WTC11 (cell line): Measurements from ENCODE around the gene OPN1SW. TPM values are rescaled to one million over a fixed set of nuclear protein-coding genes. Genes with fewer than 3 reads are reported as not detected.

ENCODE experiments used
- ATAC-seq: fragments of 200-7000 bp; cut with Tn5 transposase; 2 replicates; pipeline ENCODE4 v1.10.0; 2021; ENCODE audit warnings: mild to moderate bottlenecking, moderate library complexity
- CTCF ChIA-PET: fragments of 300-600 bp; sonication (Branson Sonifier 250); formaldehyde crosslinking; loops from one replicate; lab custom pipeline; 2021; ENCODE audit warnings: antibody characterized with exemption; lab: Charles Lee
- POLR2A ChIA-PET: fragments of 350-600 bp; sonication (Branson Sonifier 250); formaldehyde crosslinking; loops from one replicate; lab custom pipeline; 2021; ENCODE audit warnings: antibody characterized with exemption; lab: Charles Lee
- DNase-seq: peaks from one replicate; pipeline ENCODE4 v3.0.0; 2021; ENCODE audit warnings: low spot score
- H3K27ac Mint-ChIP-seq: 2 replicates; pipeline ENCODE4 v1.8.0; 2021; ENCODE audit warnings: mixed read lengths
- H3K27me3 Mint-ChIP-seq: 2 replicates; pipeline ENCODE4 v1.8.0; 2021; ENCODE audit warnings: low read depth, mild to moderate bottlenecking, moderate library complexity, mixed read lengths
- H3K36me3 Mint-ChIP-seq: 2 replicates; pipeline ENCODE4 v1.8.0; 2021; ENCODE audit warnings: mixed read lengths
- H3K4me1 Mint-ChIP-seq: 2 replicates; pipeline ENCODE4 v1.8.0; 2022; ENCODE audit warnings: mixed read lengths
- H3K4me3 Mint-ChIP-seq: 2 replicates; pipeline ENCODE4 v1.8.0; 2021; ENCODE audit warnings: mild to moderate bottlenecking, moderate library complexity, mixed read lengths
- H3K9me3 Mint-ChIP-seq: 2 replicates; pipeline ENCODE4 v1.8.0; 2021; ENCODE audit warnings: mixed read lengths
- ATF1 ChIP-seq: sonication (generic); formaldehyde crosslinking; IDR thresholded peaks from 2 replicates; pipeline ENCODE4 v1.8.1; 2023; ENCODE audit warnings: mild to moderate bottlenecking, moderate library complexity, missing genetic modification reagents
- CDX4 ChIP-seq: fragments of 250-450 bp; sonication (Bioruptor Pico); IDR thresholded peaks from 2 replicates; pipeline ENCODE4 v1.9.0; 2021; ENCODE audit warnings: moderate library complexity, mild to moderate bottlenecking, inconsistent platforms, borderline replicate concordance
- E2F1 ChIP-seq: sonication (generic); formaldehyde crosslinking; IDR thresholded peaks from 2 replicates; pipeline ENCODE4 v1.8.0; 2022; ENCODE audit warnings: mild to moderate bottlenecking, missing genetic modification reagents
- KAT7 ChIP-seq: sonication (generic); formaldehyde crosslinking; IDR thresholded peaks from 2 replicates; pipeline ENCODE4 v1.8.1; 2023; ENCODE audit warnings: missing genetic modification reagents, mild to moderate bottlenecking, borderline replicate concordance
- MLX ChIP-seq: sonication (generic); formaldehyde crosslinking; IDR thresholded peaks from 2 replicates; pipeline ENCODE4 v1.8.1; 2023; ENCODE audit warnings: mild to moderate bottlenecking, missing genetic modification reagents, moderate library complexity
- NFE2L1 ChIP-seq: sonication (generic); formaldehyde crosslinking; IDR thresholded peaks from 2 replicates; pipeline ENCODE4 v1.8.1; 2023; ENCODE audit warnings: missing genetic modification reagents
- NR2C2 ChIP-seq: sonication (generic); formaldehyde crosslinking; IDR thresholded peaks from 2 replicates; pipeline ENCODE4 v1.8.0; 2022; ENCODE audit warnings: mild to moderate bottlenecking, missing genetic modification reagents
- NR3C1 ChIP-seq: sonication (generic); formaldehyde crosslinking; conservative IDR thresholded peaks from 2 replicates; pipeline ENCODE4 v1.8.1; 2023; ENCODE audit warnings: low read depth, mild to moderate bottlenecking, missing genetic modification reagents
- USF1 ChIP-seq: sonication (generic); formaldehyde crosslinking; IDR thresholded peaks from 2 replicates; pipeline ENCODE4 v1.8.0; 2022; ENCODE audit warnings: mild to moderate bottlenecking, missing genetic modification reagents
- total RNA-seq: library from RNA; stranded (reverse); gene quantifications from 3 replicates; pipeline ENCODE4 v1.2.3, GENCODE V29; 2021
- TF ChIP-seq, protein P1 (sequence below): sonication (generic); formaldehyde crosslinking; IDR thresholded peaks from 2 replicates; pipeline ENCODE4 v1.8.1; 2023; ENCODE audit warnings: mild to moderate bottlenecking, missing genetic modification reagents
- TF ChIP-seq, protein P2 (sequence below): sonication (generic); formaldehyde crosslinking; IDR thresholded peaks from 2 replicates; pipeline ENCODE4 v1.8.0; 2022; ENCODE audit warnings: missing genetic modification reagents
- TF ChIP-seq, protein P3 (sequence below): fragments of 250-450 bp; sonication (Bioruptor Pico); IDR thresholded peaks from 2 replicates; pipeline ENCODE4 v1.9.0; 2021; ENCODE audit warnings: mild to moderate bottlenecking, borderline replicate concordance

OPN1SW gene
- total RNA-seq, 1 experiment from 2014 or later: not detected

GRCh38 chr7:128735436-128735835 lies 40.2 kb downstream of the OPN1SW start (continued):
- TF ChIP-seq CDX4 (CRISPR knock-in tag) (no peak), MLX (CRISPR knock-in tag) (no peak), NR2C2 (CRISPR knock-in tag) (no peak), NR3C1 (CRISPR knock-in tag) (no peak), USF1 (CRISPR knock-in tag) (no peak), NFE2L1 (CRISPR knock-in tag) (no peak), ATF1 (CRISPR knock-in tag) (no peak), E2F1 (no peak)
- TF ChIP-seq, protein P1, sequence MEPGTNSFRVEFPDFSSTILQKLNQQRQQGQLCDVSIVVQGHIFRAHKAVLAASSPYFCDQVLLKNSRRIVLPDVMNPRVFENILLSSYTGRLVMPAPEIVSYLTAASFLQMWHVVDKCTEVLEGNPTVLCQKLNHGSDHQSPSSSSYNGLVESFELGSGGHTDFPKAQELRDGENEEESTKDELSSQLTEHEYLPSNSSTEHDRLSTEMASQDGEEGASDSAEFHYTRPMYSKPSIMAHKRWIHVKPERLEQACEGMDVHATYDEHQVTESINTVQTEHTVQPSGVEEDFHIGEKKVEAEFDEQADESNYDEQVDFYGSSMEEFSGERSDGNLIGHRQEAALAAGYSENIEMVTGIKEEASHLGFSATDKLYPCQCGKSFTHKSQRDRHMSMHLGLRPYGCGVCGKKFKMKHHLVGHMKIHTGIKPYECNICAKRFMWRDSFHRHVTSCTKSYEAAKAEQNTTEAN (CRISPR knock-in tag): no peak
- TF ChIP-seq, protein P2, sequence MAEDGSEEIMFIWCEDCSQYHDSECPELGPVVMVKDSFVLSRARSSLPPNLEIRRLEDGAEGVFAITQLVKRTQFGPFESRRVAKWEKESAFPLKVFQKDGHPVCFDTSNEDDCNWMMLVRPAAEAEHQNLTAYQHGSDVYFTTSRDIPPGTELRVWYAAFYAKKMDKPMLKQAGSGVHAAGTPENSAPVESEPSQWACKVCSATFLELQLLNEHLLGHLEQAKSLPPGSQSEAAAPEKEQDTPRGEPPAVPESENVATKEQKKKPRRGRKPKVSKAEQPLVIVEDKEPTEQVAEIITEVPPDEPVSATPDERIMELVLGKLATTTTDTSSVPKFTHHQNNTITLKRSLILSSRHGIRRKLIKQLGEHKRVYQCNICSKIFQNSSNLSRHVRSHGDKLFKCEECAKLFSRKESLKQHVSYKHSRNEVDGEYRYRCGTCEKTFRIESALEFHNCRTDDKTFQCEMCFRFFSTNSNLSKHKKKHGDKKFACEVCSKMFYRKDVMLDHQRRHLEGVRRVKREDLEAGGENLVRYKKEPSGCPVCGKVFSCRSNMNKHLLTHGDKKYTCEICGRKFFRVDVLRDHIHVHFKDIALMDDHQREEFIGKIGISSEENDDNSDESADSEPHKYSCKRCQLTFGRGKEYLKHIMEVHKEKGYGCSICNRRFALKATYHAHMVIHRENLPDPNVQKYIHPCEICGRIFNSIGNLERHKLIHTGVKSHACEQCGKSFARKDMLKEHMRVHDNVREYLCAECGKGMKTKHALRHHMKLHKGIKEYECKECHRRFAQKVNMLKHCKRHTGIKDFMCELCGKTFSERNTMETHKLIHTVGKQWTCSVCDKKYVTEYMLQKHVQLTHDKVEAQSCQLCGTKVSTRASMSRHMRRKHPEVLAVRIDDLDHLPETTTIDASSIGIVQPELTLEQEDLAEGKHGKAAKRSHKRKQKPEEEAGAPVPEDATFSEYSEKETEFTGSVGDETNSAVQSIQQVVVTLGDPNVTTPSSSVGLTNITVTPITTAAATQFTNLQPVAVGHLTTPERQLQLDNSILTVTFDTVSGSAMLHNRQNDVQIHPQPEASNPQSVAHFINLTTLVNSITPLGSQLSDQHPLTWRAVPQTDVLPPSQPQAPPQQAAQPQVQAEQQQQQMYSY: no peak
- TF ChIP-seq, protein P3, sequence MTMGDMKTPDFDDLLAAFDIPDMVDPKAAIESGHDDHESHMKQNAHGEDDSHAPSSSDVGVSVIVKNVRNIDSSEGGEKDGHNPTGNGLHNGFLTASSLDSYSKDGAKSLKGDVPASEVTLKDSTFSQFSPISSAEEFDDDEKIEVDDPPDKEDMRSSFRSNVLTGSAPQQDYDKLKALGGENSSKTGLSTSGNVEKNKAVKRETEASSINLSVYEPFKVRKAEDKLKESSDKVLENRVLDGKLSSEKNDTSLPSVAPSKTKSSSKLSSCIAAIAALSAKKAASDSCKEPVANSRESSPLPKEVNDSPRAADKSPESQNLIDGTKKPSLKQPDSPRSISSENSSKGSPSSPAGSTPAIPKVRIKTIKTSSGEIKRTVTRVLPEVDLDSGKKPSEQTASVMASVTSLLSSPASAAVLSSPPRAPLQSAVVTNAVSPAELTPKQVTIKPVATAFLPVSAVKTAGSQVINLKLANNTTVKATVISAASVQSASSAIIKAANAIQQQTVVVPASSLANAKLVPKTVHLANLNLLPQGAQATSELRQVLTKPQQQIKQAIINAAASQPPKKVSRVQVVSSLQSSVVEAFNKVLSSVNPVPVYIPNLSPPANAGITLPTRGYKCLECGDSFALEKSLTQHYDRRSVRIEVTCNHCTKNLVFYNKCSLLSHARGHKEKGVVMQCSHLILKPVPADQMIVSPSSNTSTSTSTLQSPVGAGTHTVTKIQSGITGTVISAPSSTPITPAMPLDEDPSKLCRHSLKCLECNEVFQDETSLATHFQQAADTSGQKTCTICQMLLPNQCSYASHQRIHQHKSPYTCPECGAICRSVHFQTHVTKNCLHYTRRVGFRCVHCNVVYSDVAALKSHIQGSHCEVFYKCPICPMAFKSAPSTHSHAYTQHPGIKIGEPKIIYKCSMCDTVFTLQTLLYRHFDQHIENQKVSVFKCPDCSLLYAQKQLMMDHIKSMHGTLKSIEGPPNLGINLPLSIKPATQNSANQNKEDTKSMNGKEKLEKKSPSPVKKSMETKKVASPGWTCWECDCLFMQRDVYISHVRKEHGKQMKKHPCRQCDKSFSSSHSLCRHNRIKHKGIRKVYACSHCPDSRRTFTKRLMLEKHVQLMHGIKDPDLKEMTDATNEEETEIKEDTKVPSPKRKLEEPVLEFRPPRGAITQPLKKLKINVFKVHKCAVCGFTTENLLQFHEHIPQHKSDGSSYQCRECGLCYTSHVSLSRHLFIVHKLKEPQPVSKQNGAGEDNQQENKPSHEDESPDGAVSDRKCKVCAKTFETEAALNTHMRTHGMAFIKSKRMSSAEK (CRISPR knock-in tag): no peak

- Mint-ChIP-seq H3K27ac (no peak overlapping the region), H3K36me3 (0 out of 2 replicates have a peak, but pooled peaks cover 3% of the 10 kb centered on the region), H3K4me3 (no peak overlapping the region), H3K27me3 (peaks cover 20% of the 10 kb centered on the region), H3K4me1 (peaks cover 7% of the 10 kb centered on the region), H3K9me3 (no peaks in the 10 kb centered on the region)
- DNase-seq (no peak), ATAC-seq (no peak)
- ChIA-PET POLR2A (no interaction called here), CTCF (interaction anchor here (1.5 kb wide), 1 partner anchor 145 kb away, joined by 3 read pairs; no protein-coding TSS in a partner anchor)
- TF ChIP-seq KAT7 (no peak), USF1 (CRISPR knock-in tag) (peak; percentile 40; the same call in 1 of the 2 replicates)
- TF ChIP-seq, all 79 proteins: peak for 1
These were observed 40.7 kb downstream of the OPN1SW start for GRCh38 chr7:128734890-128735289.
